IPS DF 6.9 (cell line): Measurements from ENCODE around the gene C5orf24.
A peak's percentile ranks its signal among the peaks of the same experiment; 100 is the strongest.
"Not testable (repeated sequence)": the region's sequence is repeated elsewhere in the genome, so short reads cannot be mapped to it uniquely, and the experiment has no call there.

Experiments
- DNase-seq: peaks from one replicate; pipeline ENCODE4 v3.0.0-alpha.2; 2013; ENCODE audit warnings: low read depth, low spot score
- H3K27ac ChIP-seq: one replicate; pipeline ENCODE4 v1.5.1; 2013; ENCODE audit warnings: low read length, control low read depth
- H3K27me3 ChIP-seq: 2 replicates; pipeline ENCODE4 v1.6.1; 2013; ENCODE audit warnings: mild to moderate bottlenecking, low read length; ENCODE audit not compliant: control insufficient read depth, insufficient read depth
- H3K36me3 ChIP-seq: 2 replicates; pipeline ENCODE4 v1.6.1; 2013; ENCODE audit warnings: low read length; ENCODE audit not compliant: control insufficient read depth, insufficient read depth
- H3K4me1 ChIP-seq: 2 replicates; pipeline ENCODE4 v1.6.1; 2013; ENCODE audit warnings: low read length; ENCODE audit not compliant: control insufficient read depth, insufficient read depth
- H3K4me3 ChIP-seq: 2 replicates; pipeline ENCODE4 v1.5.1; 2013; ENCODE audit warnings: mild to moderate bottlenecking, low read length
- H3K9me3 ChIP-seq: 2 replicates; pipeline ENCODE4 v1.6.1; 2013; ENCODE audit warnings: low read length, inconsistent platforms; ENCODE audit not compliant: control insufficient read depth, insufficient read depth
- WGBS: extraction: QIAGEN DNeasy Blood & Tissue Kit; methylation state at CpG from one replicate; pipeline ENCODE4 v1.1.7; 2013; ENCODE audit warnings: mixed read lengths, missing lambda C conversion rate; ENCODE audit not compliant: insufficient read length, insufficient coverage; 5-methylcytosine and 5-hydroxymethylcytosine counted together

C5orf24 gene

DNA sequence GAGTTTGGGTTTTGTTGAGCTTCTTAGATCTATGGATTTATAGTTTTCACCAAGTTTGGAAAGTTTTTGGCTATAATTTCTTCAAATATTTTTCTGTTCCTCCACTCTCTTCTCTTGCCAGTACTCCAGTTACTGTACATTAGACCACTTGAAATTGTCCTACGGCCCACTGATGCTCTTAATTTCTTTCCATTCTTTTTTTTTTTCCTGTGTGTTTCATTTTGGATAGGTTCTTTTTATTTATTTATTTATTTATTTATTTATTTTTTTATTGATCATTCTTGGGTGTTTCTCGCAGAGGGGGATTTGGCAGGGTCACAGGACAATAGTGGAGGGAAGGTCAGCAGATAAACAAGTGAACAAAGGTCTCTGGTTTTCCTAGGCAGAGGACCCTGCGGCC, 35.2 kb downstream of the C5orf24 start:
- H3K9me3 ChIP-seq, H3K27me3 ChIP-seq, H3K4me3 ChIP-seq, DNase-seq, H3K36me3 ChIP-seq, H3K4me1 ChIP-seq, H3K27ac ChIP-seq: not testable (repeated sequence)
- WGBS = no CpG with 5 or more reads among the region's 3 CpGs

DNA sequence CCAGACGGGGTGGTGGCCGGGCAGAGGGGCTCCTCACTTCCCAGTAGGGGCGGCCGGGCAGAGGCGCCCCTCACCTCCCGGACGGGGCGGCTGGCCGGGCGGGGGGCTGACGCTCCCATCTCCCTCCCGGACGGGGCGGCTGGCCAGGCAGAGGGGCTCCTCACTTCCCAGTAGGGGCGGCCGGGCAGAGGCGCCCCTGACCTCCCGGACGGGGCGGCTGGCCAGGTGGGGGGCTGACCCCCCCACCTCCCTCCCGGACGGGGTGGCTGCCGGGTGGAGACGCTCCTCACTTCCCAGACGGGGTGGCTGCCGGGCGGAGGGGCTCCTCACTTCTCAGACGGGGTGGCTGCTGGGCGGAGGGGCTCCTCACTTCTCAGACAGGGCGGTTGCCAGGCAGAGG, 35.9 kb downstream of the C5orf24 start:
- H3K27me3 ChIP-seq, DNase-seq, H3K27ac ChIP-seq, H3K4me3 ChIP-seq, H3K4me1 ChIP-seq, H3K36me3 ChIP-seq, H3K9me3 ChIP-seq: not testable (repeated sequence)
- WGBS = no CpG with 5 or more reads among the region's 30 CpGs

DNA sequence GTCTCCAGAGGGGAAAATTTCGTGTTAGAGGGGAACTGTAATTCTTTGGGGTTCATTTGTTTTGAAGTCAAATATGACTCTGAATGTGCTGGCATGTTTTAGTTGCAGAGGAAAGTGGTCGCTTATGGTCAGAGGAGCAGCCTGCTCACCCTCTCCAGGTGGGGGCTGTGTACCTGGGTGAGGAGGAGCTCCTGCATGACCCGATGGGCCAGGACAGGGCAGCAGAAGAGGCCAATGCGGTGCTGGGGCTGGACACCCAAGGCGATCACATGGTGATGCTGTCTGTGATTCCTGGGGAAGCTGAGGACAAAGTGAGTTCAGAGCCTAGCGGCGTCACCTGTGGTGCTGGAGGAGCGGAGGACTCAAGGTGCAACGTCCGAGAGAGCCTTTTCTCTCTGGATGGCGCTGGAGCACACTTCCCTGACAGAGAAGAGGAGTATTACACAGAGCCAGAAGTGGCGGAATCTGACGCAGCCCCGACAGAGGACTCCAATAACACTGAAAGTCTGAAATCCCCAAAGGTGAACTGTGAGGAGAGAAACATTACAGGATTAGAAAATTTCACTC, 41.9 kb downstream of the C5orf24 start:
- no peaks in the 10 kb centered on the region for H3K4me1 ChIP-seq
- H3K27ac ChIP-seq = no peak overlapping the region
- no CpG with 5 or more reads among the region's 14 CpGs for WGBS
- DNase-seq = no peak
- H3K36me3 ChIP-seq = no peaks in the 10 kb centered on the region
- H3K9me3 ChIP-seq = no peaks in the 10 kb centered on the region; the same call in 1 of the 2 replicates
- no peaks in the 10 kb centered on the region for H3K27me3 ChIP-seq
- H3K4me3 ChIP-seq = no peak overlapping the region

DNA sequence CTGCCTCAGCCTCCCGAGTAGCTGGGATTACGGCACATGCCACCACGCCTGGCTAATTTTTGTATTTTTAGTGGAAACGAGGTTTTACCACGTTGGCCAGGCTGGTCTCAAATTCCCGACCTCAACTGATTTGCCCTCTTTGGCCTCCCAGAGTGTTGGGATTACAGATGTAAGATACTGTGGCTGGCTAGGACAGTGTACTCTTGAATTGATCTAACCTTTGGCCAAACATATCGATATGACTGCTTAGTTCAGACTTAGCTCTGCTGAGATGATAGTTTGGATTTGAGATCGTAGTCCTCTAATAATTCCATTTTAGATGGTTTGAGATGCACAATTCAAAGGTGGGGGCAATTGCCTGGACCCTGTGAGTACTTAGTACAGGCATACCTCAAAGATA, 43.6 kb downstream of the C5orf24 start:
- WGBS = no CpG with 5 or more reads among the region's 8 CpGs
- H3K4me3 ChIP-seq = no peak overlapping the region
- H3K9me3 ChIP-seq = no peaks in the 10 kb centered on the region; the same call in 1 of the 2 replicates
- H3K36me3 ChIP-seq = no peaks in the 10 kb centered on the region
- H3K4me1 ChIP-seq = 0 out of 2 replicates have a peak, but pooled peaks cover 1% of the 10 kb centered on the region
- no peak overlapping the region for H3K27ac ChIP-seq
- H3K27me3 ChIP-seq = no peaks in the 10 kb centered on the region
- DNase-seq = no peak

DNA sequence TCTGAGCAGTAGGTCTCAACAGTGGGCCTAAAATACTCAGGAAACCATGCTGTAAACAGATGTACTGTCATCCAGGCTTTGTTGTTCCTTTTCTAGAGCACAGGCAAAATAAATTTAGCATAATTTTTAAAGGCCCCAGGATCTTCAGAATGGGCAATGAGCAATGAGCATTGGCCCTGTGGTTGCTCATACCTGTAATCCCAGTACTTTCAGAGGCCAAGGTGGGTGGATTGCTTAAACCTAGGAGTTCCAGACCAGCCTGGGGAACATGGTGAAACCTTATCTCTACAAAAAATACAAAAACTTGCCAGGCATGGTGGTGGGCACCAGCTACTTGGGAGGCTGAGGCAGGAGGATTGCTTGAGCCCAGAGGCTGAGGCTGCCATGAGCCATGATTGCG, 45.7 kb downstream of the C5orf24 start:
- H3K27me3 ChIP-seq = no peaks in the 10 kb centered on the region
- no peaks in the 10 kb centered on the region; the same call in 1 of the 2 replicates for H3K9me3 ChIP-seq
- 0 out of 2 replicates have a peak, but pooled peaks cover 1% of the 10 kb centered on the region for H3K4me1 ChIP-seq
- DNase-seq = no peak
- WGBS = no CpG with 5 or more reads among the region's 1 CpG
- no peak overlapping the region for H3K27ac ChIP-seq
- no peak overlapping the region for H3K4me3 ChIP-seq
- no peaks in the 10 kb centered on the region for H3K36me3 ChIP-seq

DNA sequence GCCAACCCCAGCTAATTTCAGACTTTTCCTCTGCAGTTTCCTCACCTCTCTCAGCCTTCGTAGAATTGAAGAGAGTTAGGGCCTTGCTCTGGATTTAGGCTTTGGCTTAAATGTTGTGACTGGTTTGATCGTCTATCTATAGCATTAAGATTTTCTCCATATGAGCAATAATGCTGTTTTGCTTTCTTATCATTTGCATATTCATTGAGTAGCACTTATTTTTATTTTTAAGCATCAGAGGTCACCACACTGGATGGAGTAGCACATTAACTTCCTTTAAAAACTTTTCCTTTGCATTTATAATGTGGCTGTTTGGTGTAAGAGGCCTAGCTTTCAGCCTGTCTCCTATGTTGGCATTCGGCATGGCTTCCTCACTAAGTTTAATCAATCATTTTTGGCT, 46.5 kb downstream of the C5orf24 start:
- Histone ChIP-seq H3K27me3 (no peaks in the 10 kb centered on the region), H3K27ac (no peak overlapping the region), H3K4me3 (no peak overlapping the region), H3K36me3 (no peaks in the 10 kb centered on the region), H3K9me3 (no peaks in the 10 kb centered on the region; the same call in 1 of the 2 replicates), H3K4me1 (0 out of 2 replicates have a peak, but pooled peaks cover 1% of the 10 kb centered on the region)
- no peak for DNase-seq
- no CpG with 5 or more reads among the region's 3 CpGs for WGBS

DNA sequence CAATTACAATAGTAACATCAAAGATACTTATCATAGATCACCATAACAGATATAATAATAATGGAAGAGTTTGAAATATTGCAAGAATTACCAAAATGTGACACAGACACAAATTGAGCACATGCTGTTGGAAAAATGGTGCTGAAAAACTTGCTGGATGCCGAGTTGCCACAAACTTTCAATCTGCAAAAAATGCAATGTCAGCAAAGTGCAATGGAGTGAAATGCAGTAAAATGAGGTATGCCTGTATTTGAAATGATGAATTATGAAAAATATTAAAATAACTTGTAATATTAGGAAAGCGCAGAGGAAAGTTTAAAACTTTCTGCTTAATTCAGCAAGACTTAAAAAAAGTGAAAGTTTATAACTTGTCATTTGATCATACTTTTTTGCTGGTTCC, 47.2 kb downstream of the C5orf24 start:
- Histone ChIP-seq H3K4me3 (no peak overlapping the region), H3K27ac (no peak overlapping the region), H3K9me3 (no peaks in the 10 kb centered on the region; the same call in 1 of the 2 replicates), H3K27me3 (no peaks in the 10 kb centered on the region), H3K4me1 (0 out of 2 replicates have a peak, but pooled peaks cover 1% of the 10 kb centered on the region), H3K36me3 (no peaks in the 10 kb centered on the region)
- DNase-seq = no peak
- WGBS = 100% methylated on average over 1 of the region's 2 CpGs

DNA sequence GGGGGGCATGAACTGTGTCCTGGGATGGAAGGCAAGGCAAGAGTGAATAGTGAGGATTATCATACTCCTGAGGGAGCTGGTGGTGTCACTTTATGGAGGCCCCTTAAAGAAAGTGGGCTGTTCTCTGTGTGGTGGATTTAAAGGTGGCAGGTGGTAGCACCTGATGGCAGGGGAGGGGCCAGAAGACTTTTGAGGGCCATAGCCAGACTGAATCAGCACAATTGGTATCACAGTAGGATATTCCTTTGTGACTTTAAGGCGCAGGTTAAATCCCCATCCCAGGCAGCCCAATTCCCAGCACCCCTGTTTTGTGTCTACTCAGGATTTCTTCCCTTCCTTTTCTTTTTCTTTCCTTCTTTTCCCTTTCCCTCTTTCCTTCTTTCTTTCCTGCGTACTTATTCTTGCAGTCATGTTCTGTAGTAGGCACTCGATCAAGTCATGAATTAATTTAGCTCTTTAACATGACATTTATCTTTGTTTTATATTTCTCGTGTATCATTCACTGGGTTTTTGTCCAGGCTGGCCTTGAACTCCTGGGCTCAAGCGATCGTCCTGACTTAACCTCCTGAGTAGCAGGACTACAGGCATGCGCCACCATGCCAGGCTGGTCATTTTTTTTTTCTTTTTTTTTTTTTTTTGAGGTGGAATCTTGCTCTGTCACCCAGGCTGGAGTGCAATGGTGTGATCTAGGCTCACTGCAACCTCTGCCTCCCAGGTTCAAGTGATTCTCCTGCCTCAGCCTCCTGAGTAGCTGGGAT, 48.2 kb downstream of the C5orf24 start:
- no peaks in the 10 kb centered on the region for H3K27me3 ChIP-seq
- no peak for DNase-seq
- no peak overlapping the region for H3K27ac ChIP-seq
- WGBS = no CpG with 5 or more reads among the region's 7 CpGs
- H3K9me3 ChIP-seq = no peaks in the 10 kb centered on the region; the same call in 1 of the 2 replicates
- 0 out of 2 replicates have a peak, but pooled peaks cover 1% of the 10 kb centered on the region for H3K4me1 ChIP-seq
- H3K36me3 ChIP-seq = no peaks in the 10 kb centered on the region
- no peak overlapping the region for H3K4me3 ChIP-seq

DNA sequence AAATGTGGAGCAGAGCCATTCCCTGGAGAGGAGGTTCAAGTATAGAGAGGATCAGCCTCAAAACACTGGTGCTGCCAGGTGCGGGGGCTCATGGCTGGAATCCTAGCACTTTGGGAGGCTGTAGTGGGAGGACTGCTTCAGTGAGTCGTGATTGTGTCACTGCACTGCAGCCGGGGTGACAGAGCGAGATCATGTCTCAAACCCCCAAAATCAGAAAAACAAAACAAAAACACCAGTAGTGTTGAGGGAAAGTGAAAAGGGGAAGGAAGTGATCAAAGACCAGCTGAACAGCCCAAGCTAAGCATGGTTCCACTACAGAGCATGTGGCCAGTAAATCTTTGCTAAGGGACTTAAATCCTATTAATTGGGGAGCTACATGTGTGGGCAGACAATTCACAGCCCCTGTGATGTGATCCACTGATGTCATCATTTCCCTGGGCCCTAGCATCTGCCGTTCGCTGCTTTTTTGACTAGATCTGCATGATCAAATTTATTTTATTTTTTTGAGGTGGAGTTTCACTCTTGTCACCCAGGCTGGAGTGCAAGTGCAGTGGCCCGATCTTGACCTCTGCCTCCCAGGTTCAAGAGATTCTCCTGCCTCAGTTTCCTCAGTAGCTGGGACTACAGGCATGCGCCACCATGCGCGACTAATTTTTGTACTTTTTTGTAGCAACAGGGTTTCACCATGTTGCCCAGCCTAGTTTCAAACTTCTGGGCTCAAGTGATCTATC, 56.5 kb downstream of the C5orf24 start:
- Histone ChIP-seq H3K4me1 (no peaks in the 10 kb centered on the region), H3K9me3 (no peaks in the 10 kb centered on the region), H3K4me3 (no peak overlapping the region), H3K27ac (no peak overlapping the region), H3K27me3 (no peaks in the 10 kb centered on the region), H3K36me3 (no peaks in the 10 kb centered on the region)
- DNase-seq = no peak
- WGBS = no CpG with 5 or more reads among the region's 10 CpGs

DNA sequence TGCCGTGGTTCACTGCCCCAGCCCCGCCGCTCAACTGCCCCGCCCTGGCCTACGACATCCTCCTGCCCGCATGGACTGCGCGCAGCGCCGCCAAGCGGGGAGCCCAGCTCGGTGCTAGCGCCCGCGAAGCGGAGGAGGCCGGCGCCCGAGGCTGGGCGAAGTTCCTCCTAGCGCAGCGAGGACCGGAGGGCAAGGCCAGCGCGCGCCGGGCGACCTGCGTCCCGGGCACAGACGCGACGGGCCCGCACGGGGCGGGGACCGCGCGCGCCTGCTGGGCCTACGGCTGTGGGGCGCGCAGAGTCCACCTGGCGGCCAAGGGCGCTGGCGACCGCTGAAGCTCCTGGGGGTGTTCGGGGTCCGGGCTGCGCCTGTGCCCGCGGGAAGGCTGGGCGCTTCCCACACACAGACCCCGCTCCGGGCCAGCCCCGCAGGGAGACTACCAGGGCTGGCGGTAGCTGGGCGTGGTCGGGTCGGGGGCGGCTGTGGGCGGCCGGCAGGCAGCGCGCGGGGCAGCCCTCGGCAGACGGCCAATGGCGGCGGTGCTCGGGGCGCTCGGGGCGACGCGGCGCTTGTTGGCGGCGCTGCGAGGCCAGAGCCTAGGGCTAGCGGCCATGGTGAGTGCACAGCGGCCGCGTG, 59.0 kb downstream of the C5orf24 start, which contains the start of gene PCBD2:
Gene PCBD2, plus strand, starts transcription at position 522 of the 636 bp plus-strand sequence. Its CDS starts 9 bp downstream, at position 531.
- H3K27me3 ChIP-seq = no peaks in the 10 kb centered on the region
- H3K27ac ChIP-seq = no peak within 1 kb of the TSS
- H3K36me3 ChIP-seq = no peaks in the 10 kb centered on the region
- no CpG with 5 or more reads among the region's 84 CpGs for WGBS
- H3K4me3 ChIP-seq = peak within 1 kb of the TSS; percentile 80
- H3K4me1 ChIP-seq = no peaks in the 10 kb centered on the region
- no peak for DNase-seq
- H3K9me3 ChIP-seq = no peaks in the 10 kb centered on the region
